HG03565 (cell line): ENCODE data around the gene LANCL2.
"Not testable (repeated sequence)": the region's sequence is repeated elsewhere in the genome, so short reads cannot be mapped to it uniquely, and the experiment has no call there.

Experiments
- ATAC-seq: cut with Tn5 transposase; IDR thresholded peaks from one replicate; pipeline ENCODE4 v1.9.1; 2021; ENCODE audit warnings: mild to moderate bottlenecking, moderate library complexity; ENCODE audit not compliant: unreplicated experiment

Gene LANCL2

DNA sequence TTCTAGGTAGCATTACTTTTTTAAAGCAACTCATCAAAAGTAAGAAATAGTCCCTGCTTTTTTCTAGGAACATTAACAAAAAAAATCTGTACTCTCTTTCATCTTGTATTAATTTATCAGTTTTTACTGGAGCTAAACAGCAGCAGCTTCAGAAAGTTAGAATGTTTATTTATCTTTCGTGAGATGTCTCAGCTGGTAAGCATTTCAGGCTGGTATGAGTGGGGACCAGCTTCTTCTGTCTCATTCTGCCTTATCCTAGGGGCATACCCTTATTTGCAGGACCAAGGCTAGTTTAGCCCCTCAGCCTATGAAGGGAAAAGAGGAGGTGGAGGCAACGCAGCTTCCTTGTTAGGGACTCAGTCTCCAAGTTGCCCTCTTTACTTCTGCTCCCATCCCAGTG, 35.1 kb downstream of the LANCL2 start:
- no peak for ATAC-seq

DNA sequence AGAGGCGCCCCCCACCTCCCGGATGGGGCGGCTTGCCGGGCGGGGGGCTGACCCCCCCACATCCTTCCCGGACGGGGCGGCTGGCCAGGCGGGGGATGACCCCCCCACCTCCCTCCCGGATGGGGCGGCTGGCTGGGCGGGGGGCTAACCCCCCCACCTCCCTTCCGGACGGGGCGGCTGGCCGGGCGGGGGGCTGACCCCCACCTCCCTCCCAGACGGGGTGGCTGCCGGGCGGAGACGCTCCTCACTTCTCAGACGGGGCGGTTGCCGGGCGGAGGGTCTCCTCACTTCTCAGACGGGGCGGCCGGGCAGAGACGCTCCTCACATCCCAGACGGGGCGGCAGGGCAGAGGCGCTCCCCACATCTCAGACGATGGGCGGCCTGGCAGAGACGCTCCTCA, 37.4 kb downstream of the LANCL2 start:
- ATAC-seq: not testable (repeated sequence)

DNA sequence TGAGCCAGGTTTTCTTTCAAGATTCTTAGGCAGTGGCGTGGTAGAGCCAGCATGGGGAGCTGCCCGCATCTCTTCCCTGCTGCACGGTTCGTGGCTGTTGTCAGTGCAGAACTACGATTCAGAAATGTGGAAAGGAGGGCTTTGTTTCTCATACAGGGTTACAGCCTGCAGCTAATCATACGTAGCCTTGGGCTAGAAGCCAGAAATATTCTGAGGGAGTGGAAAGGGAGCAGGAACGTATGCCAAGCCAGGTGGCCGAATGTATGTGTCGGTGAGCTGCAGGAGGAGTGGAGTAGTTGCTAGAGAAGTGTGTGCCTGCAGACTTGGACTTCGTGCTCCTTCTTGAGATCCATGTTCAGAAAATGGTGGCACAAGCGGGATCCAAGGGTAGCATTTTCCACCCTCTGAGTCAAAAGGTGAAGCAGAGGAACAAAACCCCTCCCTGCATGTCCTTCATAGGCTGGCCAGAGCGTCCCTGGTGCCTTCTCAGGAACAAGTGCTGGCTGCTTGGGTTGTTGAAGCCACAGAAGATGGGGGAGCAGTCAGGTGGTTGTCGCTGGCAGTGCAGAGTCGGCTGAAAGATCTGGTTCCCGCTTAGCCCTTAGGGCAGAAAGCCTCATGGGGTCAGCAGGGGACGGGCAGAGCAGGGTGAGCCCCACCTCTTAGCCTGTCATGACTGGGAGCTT, 40.9 kb downstream of the LANCL2 start:
- no peak for ATAC-seq

DNA sequence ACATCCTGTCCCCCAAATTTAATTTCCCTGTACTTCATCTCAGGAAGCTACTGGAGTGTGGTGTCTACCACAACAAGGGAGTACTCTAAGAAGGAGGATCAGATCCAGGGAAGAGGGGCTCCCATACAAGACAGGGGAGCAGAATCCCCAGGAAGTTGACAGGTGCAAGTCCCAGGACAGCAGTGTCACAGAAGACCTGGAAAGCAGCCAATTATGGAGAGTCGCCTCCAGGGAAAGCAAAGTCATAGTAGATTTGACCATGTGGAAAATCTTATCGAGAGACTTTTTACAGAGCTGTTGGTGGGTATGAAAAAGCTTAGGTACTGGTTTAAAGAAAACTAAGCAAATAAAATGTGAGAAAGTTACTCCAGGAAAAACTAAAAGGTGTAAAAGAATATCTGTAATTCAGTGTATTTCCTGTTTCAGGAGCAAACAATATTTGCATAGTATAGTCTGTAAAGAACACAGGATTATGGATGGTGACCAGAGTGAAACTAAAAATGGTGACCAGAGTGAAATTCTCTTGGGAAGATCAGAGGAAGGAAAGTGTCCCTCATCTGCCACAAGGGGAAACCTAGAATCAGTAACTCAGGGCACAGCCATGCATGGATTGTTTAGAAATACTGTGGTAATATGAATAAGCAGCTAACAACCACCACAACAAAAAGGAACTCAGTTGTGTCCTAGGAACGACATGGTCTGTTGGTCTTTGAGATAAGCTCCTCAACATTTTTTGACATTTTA, 44.5 kb downstream of the LANCL2 start:
- ATAC-seq: peak; percentile 64

DNA sequence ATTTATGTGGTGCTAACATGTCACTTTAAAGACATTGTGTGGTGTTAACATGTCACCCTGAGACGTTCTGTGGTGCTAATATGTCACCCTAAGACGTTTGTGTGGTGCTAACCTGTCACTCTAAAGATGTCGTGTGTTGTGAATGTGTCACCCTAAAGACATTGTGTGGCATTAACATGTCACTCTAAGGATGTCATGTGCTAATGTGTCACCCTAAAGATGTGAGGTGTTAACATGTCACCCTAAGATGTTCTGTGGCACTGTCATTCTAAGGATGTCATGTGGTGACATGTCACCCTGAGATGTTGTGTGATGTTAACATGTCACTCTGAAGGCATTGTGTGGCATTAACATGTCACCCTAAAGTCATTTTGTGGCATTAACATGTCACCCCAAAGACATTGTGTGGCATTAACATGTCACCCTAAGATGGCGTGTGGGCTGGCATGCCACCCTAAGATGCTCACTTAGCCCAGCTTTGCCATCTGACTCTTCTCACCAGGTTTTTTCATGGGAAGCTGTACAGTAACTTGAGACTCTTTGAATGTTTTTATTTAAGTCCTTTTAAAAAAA, 45.6 kb downstream of the LANCL2 start:
- ATAC-seq: no peak

DNA sequence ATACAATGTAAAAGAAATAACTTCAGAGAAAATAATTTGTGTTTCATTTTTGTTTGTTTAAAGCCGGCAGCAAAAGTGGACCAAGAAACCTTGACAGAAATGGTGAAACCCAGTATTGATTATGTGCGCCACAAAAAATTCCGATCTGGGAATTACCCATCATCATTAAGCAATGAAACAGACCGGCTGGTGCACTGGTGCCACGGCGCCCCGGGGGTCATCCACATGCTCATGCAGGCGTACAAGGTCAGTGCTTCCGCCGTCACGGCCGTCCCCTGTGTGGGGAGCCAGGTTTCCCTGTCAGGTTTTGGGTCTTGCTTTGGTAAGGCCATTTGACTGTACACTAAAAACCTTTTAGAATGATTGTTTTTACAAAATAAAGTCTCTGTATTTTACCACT, 46.7 kb downstream of the LANCL2 start:
- no peak for ATAC-seq

DNA sequence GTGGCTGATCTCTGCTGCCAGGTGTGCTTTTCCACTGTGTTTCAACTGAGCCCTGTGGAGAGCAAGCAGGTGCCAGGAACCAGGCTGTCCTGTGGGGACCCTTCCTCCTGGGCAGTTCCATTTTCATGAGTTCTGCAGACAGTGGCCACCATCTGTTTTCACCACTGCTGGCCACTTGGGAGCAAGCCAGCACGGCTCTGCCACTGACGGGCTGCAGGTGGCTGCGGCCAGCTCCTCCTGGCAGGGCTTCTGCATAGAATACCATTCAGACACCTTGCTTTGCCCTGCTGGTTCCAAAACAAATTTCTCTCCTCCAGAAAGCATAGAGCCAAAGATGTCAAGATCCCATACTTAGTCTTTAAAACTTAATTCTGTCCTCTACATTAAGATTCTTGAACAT, 48.3 kb downstream of the LANCL2 start:
- ATAC-seq: no peak

DNA sequence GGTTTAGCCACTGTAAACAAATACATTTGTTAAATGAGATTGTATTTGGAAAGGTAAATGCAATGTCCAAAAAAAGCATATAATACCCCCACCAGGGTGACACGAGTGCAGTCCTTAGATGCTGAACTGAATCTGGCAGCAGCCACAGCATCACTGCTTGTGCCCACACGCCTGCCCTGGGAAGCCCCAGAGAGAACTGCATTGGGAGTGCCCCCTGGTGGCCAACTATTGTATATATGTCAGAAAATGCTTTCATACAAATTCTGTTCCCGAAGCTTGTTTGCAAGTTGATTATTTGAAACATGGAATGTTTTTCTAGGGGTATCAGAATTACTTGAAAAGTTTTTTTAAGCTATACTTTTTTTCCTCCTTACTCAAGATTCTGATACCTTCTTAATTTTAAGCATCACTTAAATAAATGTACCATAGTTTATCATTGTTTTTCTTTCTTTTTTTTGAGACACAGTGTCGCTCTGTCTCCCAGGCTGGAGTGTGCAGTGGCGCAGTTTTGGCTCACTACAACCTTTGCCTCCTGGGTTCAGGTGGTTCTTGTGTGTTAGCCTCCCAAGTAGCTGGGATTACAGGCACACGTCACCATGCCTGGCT, 50.1 kb downstream of the LANCL2 start:
- ATAC-seq: peak; percentile 87

DNA sequence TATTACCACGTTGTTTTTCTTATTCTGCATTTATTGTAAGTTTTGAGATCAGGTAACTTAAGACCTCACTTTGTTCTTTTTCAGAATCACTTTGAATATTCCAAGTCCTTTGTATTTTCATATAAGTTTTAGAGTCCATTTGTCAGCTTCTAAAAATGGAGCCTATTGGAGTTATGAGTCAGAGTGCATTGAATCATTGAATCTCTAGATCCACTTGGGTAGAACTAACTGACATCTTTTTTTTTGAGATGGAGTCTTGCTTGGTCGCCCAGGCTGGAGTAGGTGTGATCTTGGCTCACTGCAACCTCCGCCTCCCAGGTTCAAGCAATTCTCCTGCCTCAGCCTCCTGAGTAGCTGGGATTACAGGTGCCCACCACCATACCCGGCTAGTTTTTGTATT, 52.3 kb downstream of the LANCL2 start:
- not testable (repeated sequence) for ATAC-seq

DNA sequence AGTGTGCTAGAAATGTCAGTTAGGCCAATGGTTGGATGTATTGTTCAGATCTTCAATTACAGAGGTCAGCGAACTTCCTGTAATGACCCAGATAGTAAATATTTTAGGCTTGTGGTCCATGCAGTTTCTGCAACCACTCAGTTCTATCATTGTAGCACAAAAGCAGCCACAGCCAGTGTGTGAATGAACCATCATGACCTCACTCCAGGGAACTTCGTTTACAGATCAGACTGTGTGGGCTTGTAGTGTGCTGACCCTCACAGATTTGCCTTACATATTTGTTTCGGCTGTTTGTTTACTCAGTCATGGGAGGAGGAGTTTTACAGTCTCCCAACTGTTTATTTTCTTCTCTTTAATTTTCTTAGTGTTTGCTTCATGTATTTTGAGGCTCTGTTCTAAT, 55.4 kb downstream of the LANCL2 start:
- no peak for ATAC-seq

DNA sequence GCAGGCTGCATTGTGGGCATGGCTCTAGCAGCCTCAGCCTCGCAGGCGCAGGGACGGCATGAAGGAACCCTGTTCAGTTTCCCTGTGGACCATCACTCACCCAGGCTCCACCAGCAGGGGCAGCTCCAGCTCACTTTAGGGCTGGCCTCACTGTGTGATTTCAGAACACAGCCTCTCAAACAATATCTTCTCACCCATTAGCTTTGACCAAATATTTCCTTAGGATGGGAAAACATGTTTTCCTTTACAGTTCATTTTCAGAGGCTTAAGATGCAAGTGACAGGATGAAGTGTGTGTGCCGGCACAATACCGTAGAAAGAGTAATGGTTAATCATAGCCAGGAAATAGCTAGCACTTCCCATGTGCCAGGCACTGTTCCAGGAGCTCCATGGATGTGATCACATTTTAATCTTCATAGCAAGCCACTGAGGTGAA, 58.2 kb downstream of the LANCL2 start:
- no peak for ATAC-seq

DNA sequence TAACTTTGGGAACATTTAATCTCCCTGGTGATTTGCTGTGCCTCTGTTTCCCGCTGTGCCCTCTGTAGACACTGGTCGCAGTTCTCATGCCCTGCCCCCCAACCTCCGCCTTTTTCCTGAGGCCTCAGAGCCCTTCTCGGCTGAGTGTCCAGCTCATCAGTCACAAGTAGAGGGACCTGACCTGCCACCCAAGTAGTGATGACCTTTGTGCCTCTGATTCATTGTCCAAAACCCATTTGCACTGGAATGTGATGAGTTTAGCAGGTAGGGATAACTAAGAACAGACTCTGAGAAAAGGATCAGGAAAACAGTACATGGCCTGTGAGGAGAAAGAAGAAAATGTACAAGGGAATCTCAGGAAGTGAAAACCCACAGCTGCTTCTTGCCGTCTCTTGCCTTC, 58.8 kb downstream of the LANCL2 start:
- ATAC-seq: no peak

DNA sequence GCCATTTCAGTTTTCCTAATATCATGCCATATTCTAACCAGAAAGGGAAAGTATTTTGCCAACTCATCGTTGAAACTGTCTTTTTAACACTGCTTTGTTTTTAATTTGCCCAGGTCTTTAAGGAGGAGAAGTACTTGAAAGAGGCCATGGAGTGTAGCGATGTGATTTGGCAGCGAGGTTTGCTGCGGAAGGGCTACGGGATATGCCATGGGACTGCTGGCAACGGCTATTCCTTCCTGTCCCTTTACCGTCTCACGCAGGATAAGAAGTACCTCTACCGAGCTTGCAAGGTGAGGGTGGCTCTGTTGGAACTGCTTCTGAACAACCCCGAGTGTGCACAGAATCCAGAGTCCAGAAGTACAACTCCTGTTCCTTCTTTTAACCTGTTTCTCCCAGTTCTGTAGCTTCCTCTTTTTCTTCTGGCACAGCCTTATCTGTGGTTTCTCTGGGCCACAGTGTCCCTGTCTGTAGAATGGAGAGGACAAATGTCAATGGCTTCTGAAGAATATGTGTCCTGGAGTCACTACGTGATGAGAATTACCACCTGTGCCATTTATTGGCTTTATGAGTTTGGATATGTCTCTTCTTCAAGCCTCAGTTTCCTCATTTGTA, 60.1 kb downstream of the LANCL2 start:
- ATAC-seq: no peak

DNA sequence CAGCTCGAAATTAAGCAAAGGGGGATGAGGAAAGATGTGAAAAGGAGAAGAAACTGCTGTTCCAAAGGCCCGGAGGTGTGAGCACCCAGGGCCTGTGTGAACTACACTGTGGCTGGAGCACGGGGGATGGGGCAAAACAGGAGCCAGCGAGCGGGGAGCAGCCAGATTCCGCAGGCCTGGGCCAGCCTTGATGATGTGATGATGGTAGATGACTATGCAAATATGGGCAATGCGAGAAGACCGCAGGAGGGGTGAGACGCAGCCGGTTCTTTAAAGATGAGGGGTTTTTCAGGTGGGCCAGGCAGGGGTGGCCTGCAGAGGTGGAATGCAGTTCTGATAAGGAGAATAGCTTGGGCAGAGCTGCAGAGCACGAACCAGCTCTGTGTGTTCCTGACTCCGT, 61.5 kb downstream of the LANCL2 start:
- no peak for ATAC-seq

DNA sequence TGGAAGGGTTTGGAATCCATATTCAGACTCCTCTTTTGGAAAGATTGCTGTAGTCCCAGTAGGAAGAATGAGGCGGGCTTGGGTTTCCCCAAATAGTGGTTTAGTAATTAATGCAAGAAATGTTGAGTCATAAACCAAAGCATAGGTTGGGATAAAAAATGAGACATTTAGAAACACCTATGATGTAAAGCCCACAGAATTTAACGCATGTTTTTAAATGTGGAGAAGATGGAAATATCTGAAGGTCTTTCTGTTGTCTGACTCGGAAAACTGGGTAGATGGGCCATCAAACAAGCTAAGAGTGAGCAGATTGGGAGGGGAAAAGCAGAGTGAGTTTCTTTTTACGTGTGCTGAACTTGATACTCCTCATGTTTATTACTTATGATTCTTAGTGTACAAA, 62.2 kb downstream of the LANCL2 start:
- ATAC-seq: no peak

DNA sequence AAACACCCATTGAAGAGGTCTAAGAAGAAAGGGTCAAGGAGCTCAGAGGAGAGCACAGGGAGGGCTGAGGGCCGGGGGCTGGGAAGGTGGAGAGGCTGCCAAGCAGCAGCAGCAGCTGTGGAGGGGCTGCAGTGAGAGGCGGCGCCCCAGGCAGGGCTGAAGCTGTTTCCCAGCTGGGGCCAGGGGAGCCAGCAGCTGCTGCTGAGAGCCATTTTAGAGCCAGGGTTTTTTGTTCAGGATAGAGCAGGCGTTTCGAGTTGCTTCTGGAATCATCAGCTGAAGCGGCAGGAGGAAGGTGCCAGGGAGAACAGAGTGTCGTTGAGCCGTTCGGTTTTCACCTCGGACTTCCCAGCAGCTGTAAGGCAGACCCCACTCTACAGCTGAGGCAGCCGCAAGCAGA, 62.7 kb downstream of the LANCL2 start:
- no peak for ATAC-seq

DNA sequence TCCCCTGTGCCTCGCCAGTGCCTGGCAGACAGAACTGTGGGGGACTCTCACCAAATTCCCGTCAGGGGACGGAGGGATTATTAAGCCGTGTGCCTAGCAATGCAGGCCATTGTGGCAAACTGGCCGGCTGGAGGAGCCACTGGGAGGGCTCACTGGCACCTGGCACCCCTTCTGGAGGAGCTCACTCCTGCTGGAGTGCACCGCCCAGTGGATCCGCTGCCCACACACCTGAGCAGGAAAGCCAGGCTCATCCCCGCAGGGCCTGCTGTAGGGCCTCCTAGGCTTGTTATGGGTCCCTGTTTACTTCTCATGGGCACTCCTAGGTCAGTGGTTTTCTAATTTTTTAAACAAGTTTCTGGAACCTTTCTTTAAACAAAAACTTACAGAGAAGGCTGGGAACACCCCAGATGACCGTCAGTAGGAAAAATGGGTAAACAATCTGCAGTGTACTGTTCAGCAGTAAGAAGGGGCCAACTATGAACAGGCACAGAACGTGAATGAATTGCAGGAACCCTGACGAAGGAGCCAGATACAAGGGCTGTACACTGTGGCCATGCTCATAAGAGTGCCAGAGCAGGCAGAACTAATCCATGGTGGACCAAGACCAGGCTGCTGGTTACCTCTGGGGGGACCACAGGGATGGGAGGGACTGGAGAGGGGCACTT, 64.8 kb downstream of the LANCL2 start:
- no peak for ATAC-seq

DNA sequence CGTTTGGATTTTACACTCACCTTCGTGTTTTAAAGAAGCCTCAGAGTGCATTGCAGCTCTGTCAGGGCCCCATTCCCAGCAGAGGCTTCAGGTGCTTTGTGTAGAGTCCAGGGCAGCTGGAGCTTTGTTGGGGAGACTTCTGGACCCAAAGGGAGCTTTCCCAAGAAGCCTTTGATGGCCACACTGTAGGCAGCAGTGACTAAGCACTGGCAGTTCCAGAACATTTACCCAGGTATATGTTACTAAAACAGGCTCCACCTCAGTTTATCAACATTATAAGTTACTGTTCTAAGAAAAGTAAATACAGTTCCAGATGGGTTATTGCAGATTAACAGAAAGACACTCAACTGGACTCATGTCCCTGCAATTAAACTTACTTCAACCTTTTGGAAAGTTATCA, 66.8 kb downstream of the LANCL2 start:
- ATAC-seq: no peak

DNA sequence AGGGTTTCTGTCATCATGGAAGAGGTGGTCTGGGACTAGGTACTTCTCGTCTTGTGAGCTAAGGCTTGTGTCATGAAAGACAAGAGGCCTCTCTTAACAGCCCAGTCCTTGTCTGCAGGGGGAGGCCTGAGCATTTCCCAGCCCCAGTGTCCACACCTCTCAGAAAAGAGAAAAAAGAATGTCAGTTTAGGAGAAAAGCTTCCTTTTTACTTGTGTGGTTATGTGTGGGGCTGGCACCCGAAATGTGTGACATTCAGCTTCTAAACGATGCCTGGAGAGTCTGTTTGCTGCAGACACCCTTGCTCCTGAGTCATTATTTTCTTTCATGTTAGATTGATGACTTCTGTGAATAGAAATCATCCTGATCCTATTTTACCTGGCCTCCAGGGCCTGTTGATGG, 67.4 kb downstream of the LANCL2 start:
- no peak for ATAC-seq

DNA sequence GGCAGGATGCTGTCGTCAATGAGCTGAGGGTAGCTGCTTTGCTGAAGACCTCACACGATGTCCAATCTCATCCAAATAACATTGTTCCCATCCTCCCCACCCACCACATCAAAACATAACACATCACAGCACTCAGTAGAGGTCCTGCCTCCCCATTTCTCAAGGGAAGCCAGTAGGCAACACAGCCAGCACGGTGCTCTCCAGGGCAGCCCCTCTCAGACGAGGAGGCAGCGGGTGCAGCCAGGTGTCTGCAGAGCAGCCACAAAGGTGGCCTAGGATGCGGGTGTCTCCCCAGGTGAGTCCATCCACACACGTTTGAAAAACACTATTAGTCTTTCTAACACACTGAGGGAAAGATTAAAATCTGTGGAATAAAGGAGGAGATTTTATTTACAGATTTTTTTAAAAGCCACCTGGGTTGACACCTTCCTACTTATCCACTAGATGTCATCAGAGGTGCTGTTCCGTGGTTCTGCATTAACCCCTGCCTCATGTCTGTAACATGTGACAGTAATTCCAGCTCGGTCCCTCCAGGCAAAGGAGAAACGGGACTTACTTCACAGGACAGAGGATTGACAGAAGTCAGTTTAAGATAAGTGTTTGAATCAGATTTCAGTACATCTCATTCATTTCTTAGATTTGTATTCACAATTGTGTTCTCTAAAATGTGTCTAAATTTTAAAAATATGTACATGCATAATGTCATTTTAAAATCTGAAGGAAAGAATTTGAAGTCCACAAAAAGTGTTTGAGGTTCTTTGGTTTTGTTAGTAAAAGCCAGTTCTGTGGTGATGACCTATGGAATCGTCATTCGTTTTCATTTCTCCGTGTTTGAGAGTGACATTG, 68.0 kb downstream of the LANCL2 start:
- ATAC-seq: peak; percentile 76
